ENCODE data around the gene ZFPM1.

The ZFPM1 gene

DNA sequence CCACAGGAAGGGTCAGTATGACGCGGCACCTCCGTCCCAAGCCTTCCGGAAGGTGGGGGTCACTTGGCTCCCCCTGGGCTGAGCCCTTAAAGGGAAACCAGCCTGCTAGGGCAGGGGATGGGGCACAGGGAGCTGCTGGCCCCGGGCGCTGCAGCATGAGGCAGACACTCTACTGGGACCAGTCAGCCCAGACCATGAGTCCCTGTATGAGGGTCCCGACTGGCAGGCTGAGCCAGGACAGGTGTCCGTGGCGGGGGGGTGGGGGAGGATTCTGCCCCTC is 73.8 kb downstream of the ZFPM1 start:
- DNase-seq (ENCODE audit: low read depth) = no peak

- peak; percentile 38 for DNase-seq (ENCODE audit: low read depth)
Measured at GRCh38 chr16:88527186-88527936, 74.3 kb downstream of the ZFPM1 start.

GRCh38 chr16:88527937-88528743 is 75.1 kb downstream of the ZFPM1 start:
- no peak for DNase-seq (ENCODE audit: low read depth)

DNA sequence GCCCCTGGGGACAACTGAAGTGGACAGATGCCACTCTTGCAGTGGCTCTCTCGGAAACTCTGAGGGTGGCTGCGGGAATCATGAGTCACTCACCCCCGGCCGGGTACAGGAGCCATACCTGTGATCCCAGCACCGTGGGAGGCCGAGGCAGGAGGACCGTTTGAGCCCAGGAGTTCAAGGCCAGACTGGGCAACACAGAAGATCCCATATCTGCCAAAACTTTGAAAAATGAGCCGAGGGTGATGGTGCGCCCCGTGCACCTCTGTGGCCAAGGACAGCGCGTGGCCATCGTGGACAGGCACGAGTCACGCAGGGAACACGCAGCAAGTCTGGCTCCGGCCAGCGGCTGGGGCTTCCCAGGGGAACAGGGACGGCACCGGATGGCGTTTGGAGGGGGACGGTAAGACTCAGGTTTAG is 75.8 kb downstream of the ZFPM1 start:
- no peak for DNase-seq (ENCODE audit: low read depth)

DNA sequence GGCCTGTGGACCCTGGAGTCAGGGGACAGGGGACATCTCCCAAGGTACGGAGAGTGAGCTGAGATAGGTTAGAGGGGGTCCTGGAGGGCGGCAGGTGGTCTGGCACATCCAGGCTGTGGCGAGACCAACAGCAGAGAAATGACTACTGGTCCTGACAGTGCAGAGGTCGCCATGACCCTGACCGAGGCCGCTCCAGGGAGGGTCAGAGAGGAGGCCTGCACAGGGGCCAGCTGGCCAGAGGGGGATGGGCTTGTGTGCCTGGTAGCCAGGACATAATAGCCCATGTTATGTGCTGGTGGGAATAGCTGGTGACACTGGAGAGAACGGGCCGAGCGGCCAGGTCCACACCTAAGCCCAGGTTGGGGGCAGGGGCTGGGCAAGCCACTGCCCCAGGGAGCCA is 76.5 kb downstream of the ZFPM1 start:
- DNase-seq (ENCODE audit: low read depth) = no peak

DNA sequence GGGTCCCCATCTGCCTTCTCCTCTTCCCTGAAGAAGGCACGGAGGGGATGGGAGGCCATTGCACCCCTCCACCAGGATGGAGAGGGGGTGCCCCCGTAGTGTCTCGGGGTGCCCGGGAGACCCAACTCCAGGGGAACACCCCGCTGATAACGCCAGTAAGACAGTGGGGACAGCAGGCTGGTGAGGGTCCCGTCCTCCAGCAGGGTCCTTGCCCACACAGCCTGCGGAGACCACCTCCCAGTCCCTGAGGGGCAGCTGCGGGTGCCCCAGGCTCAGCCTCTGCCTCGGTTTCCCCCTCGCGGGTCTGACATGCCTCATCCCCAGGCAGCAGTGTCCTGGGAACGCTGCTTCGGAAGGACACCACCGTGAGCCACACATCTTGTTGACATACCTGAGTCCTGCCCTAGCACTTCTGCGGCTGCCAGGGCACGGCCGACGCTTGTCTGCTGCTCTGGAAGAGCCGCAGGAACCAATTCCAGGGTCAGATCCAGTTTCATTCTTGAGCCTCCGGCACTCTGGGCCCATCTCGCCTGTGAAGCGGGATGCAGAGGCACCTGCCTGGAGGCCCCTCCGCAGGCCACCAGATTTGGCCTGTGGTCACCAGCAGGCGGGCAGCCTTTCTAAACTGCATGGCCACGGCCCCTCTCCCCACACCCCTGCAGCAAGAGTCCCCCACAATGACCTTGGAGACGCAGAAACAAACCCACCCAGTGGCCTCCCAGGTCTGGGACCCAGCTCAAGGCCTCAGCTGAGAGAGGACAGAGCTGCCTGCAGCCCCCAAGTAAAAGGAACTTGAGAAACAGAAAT is 77.2 kb downstream of the ZFPM1 start:
- no peak for DNase-seq (ENCODE audit: low read depth)

GRCh38 chr16:88530858-88531203 is 77.8 kb downstream of the ZFPM1 start:
- no peak for DNase-seq (ENCODE audit: low read depth)

DNA sequence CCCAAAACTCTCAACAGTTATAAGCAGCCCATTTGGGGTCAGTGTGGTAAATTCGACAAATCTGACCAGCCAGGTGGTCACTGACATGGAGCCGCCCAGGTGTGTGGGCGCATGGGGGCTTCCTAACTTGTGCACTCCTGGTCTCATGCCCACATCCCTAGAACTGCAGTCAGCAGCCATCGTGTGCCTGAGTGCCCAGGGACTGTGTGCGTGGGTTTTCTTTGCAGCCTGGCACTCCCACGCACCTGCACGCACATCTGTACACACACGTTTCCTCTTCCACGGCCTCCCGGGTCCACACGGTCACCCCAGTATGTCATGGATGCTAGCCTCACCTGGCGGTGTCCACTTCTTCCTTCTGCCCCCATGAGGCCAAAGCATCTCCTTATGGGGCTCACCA is 78.3 kb downstream of the ZFPM1 start:
- no peak for DNase-seq (ENCODE audit: low read depth)

DNA sequence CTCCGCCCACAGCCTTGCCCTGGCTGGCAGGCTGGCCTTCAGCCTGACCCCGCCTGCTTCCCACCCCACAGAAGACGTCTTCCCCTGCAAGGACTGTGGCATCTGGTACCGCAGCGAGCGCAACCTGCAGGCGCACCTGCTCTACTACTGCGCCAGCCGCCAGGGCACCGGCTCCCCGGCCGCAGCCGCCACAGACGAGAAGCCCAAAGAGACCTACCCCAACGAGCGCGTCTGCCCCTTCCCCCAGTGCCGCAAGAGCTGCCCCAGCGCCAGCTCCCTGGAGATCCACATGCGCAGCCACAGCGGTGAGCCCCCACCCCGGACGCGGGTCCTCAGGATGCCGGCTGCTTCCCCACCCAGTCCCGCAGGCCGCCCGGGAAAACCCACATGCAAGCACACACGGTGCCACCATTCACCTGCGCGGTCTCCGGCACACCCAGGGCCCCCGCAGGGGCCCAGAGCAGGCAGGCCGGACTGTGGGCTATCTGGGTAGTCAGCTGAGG is 78.9 kb downstream of the ZFPM1 start:
- DNase-seq (ENCODE audit: low read depth) = no peak

DNA sequence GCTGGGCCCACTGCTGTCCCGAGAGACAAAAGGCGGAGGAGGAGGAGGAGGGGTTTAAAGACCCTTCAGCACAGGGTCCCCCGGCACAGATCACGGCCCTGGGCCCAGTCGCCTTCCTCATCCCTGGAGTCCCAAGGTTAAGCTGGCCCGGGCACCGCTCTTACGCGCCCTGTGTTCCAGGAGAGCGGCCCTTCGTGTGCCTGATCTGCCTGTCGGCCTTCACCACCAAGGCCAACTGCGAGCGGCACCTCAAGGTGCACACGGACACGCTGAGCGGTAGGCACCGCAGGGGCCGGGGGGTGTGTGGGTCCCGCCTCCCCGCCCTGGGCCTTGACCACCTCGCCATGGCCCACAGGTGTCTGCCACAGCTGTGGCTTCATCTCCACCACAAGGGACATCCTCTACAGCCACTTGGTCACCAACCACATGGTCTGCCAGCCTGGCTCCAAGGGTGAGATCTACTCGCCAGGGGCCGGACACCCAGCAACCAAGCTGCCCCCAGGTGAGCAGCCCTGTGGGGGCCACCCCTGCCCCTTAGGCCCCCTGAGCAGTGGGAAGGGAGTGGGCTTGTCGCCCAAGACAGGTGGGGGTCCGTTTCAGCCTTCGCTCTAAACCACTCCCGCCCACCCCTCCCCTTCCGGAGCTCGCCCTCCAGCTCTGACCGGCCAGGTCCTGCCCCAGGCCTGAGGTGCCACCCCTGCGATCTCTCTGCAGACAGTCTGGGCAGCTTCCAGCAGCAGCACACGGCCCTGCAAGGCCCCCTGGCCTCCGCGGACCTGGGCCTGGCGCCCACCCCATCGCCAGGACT is 79.6 kb downstream of the ZFPM1 start:
- no peak for DNase-seq (ENCODE audit: low read depth)

DNA sequence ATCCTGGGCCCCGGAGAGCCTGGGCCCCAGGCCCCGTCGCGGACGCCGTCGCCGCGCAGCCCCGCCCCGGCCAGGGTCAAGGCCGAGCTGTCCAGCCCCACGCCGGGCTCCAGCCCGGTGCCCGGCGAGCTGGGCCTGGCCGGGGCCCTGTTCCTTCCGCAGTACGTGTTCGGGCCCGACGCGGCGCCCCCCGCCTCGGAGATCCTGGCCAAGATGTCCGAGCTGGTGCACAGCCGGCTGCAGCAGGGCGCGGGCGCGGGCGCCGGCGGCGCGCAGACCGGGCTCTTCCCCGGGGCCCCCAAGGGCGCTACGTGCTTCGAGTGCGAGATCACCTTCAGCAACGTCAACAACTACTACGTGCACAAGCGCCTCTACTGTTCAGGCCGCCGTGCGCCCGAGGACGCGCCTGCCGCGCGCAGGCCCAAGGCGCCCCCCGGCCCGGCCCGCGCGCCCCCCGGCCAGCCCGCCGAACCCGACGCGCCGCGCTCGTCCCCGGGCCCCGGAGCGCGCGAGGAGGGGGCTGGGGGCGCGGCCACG is 80.4 kb downstream of the ZFPM1 start:
- DNase-seq (ENCODE audit: low read depth) = no peak

DNA sequence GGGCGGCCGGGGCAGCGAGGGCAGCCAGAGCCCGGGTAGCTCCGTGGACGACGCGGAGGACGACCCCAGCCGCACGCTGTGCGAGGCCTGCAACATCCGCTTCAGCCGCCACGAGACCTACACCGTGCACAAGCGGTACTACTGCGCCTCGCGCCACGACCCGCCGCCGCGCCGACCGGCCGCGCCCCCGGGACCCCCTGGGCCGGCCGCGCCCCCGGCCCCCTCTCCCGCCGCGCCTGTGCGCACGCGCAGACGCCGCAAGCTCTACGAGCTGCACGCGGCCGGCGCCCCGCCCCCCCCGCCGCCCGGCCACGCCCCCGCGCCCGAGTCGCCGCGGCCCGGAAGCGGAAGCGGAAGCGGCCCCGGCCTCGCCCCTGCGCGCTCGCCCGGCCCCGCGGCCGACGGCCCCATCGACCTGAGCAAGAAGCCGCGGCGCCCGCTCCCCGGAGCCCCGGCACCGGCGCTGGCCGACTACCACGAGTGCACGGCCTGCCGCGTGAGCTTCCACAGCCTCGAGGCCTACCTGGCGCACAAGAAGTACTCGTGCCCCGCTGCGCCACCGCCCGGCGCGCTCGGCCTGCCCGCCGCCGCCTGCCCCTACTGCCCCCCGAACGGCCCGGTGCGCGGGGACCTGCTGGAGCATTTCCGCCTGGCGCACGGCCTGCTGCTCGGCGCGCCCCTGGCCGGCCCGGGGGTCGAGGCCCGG is 81.0 kb downstream of the ZFPM1 start:
- peak; percentile 36 for DNase-seq (ENCODE audit: low read depth)

DNA sequence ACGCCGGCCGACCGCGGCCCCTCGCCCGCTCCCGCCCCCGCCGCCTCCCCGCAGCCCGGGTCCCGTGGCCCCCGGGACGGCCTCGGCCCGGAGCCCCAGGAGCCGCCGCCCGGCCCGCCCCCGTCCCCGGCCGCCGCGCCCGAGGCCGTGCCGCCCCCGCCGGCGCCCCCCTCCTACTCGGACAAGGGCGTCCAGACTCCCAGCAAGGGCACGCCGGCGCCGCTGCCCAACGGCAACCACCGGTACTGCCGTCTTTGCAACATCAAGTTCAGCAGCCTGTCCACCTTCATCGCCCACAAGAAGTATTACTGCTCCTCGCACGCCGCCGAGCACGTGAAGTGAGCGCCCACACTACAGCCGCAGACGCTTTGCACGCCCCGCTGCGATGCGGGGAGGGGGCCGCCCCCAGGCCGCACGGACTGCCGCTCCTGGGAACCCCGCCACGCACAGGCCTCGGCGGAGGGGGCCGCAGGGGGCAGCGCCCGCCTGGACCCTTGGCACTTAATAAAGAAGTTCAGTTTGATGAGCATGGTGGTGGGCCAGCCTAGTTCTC is 81.6 kb downstream of the ZFPM1 start:
- DNase-seq (ENCODE audit: low read depth) = no peak

GRCh38 chr16:88535191-88535856 is 82.2 kb downstream of the ZFPM1 start:
- DNase-seq (ENCODE audit: low read depth) = no peak

- DNase-seq (ENCODE audit: low read depth) = no peak
Measured at GRCh38 chr16:88535857-88536222, 82.8 kb downstream of the ZFPM1 start.

DNA sequence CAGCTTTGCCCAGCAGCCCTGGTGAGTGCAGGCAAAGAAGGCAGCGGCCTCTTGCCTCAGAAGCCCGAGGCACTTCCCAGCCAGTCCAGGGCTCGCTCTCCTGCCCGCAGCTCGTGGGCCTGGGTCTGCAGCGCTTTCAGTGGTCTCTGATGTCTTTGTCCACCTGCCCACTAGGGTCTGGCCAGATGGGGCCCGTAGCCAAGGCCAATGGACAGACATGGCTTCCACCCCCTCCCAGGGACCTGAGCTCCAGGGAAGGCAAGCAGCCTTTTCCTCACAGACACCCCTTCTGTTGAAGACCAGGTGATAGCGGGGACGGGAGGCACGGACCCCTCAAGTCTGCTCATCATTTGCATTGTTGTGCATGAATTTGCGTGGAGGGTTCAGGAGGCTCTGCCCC is 83.4 kb downstream of the ZFPM1 start:
- DNase-seq (ENCODE audit: low read depth) = no peak

- DNase-seq (ENCODE audit: low read depth) = no peak
Measured at GRCh38 chr16:88536971-88537751, 84.1 kb downstream of the ZFPM1 start.

DNA sequence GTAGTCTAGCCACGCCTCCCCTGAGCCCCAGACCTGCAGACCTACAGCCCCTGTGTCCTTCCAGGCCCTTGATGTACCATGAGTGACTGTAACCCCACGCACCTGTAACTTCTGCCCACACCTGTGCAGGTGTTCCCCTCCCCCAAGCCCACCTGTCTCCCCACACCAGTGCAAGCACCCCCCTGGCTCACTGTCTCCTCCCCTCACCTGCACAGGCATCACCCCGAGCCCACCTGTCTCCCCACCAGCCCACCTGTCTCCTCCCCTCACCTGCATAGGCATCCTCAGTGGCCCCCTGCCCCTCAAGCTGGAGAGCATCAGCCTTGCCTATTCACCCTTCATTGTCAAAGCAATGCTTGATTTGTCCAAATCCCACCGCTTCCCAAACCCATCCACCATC is 84.8 kb downstream of the ZFPM1 start:
- DNase-seq (ENCODE audit: low read depth) = no peak

- DNase-seq (ENCODE audit: low read depth) = no peak
Measured at GRCh38 chr16:88538366-88539060, 85.4 kb downstream of the ZFPM1 start.

Data from stromal cell of bone marrow (primary cell).